ENCODE measurements around the gene ACAP3. TPM values are rescaled to one million over a fixed set of nuclear protein-coding genes. Genes with fewer than 3 reads are reported as not detected.

ACAP3 gene
- polyA plus RNA-seq, 2 donors: 47.7 to 120 TPM

DNA sequence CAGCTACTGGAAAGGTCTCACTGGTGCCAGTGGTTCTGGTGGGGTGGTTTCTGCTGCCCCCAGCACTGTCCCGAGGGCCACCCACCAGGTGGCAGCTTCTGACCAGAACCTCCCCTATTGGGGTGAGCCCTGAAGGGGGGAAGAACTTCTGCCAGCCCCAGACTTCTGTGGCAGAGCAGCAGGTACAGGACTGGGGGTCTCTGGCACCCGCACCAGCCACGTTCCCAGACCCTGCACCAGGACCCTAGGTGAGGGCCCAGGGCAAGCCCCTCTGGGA is 2.3 kb upstream of the ACAP3 start:
- H3K4me3 ChIP-seq (ENCODE audit: low read depth in 1 of 2, low read length in 2 of 2): peak overlapping the region; percentile 73 to 87
- WGBS, 2 donors: 60 to 72% methylated on average over 3 of the region's 3 CpGs
- no peaks in the 10 kb centered on the region for H3K9me3 ChIP-seq (ENCODE audit: control insufficient read depth in 2 of 2, insufficient read depth in 1 of 2, low read depth in 1 of 2, low read length in 1 of 2)
- peak overlapping the region; percentile 97 to 98 for H3K27ac ChIP-seq (ENCODE audit: low read depth in 2 of 2, low read length in 1 of 2)
- peaks cover 0 to 48% of the 10 kb centered on the region in 2 donors for H3K36me3 ChIP-seq (ENCODE audit: control insufficient read depth in 2 of 2, insufficient read depth in 2 of 2, low read length in 1 of 2)
- H3K4me1 ChIP-seq (ENCODE audit: control insufficient read depth in 2 of 2, insufficient read depth in 2 of 2, low read length in 1 of 2): peaks cover 21 to 42% of the 10 kb centered on the region in 2 donors
- no peaks in the 10 kb centered on the region for H3K27me3 ChIP-seq (ENCODE audit: control insufficient read depth in 1 of 2, insufficient read depth in 2 of 2, low read length in 2 of 2)

DNA sequence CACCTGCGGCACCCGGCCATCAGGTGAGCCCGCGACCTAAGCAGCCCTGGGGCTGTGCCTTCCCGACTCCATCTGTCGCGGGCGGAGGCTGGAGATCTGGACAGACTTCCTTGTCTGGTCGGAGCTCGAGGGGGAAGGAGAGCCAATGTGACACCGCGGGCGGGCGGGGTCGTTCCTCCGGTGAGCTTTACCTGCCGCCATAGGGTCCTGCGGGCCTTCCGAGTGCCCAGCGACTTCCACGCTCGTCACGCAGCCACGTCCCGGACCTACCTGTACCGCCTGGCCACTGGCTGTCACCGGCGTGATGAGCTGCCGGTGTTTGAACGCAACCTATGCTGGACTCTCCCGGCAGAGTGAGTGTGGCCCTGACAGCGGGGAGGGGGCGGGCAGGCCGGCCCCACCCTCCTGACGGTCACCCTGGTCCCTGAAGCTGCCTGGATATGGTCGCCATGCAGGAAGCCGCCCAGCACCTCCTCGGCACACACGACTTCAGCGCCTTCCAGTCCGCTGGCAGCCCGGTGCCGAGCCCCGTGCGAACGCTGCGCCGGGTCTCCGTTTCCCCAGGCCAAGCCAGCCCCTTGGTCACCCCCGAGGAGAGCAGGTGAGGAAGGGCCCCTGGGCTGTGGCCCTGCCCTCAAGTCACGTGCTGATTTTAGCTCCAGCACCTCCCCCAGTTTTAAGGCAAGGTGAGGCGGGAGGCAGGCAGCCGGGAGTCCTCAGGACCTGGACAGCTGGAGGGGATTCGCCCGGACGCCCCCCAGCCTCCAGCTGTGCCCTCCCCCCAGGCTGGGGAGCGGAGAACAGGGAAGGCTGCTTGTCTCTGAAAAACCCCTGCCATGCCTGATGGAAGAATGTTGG is 1.8 kb upstream of the ACAP3 start:
- Histone ChIP-seq H3K4me1 (ENCODE audit: control insufficient read depth in 2 of 2, insufficient read depth in 2 of 2, low read length in 1 of 2) (peaks cover 25 to 48% of the 10 kb centered on the region in 2 donors), H3K36me3 (ENCODE audit: control insufficient read depth in 2 of 2, insufficient read depth in 2 of 2, low read length in 1 of 2) (peaks cover 0 to 42% of the 10 kb centered on the region in 2 donors), H3K9me3 (ENCODE audit: control insufficient read depth in 2 of 2, insufficient read depth in 1 of 2, low read depth in 1 of 2, low read length in 1 of 2) (no peaks in the 10 kb centered on the region), H3K4me3 (ENCODE audit: low read depth in 1 of 2, low read length in 2 of 2) (peak overlapping the region; percentile 73 to 87), H3K27ac (ENCODE audit: low read depth in 2 of 2, low read length in 1 of 2) (peak overlapping the region; percentile 97 to 98), H3K27me3 (ENCODE audit: control insufficient read depth in 1 of 2, insufficient read depth in 2 of 2, low read length in 2 of 2) (no peaks in the 10 kb centered on the region)
- WGBS, 2 donors: 21 to 25% methylated on average over 55 to 57 of the region's 57 CpGs

DNA sequence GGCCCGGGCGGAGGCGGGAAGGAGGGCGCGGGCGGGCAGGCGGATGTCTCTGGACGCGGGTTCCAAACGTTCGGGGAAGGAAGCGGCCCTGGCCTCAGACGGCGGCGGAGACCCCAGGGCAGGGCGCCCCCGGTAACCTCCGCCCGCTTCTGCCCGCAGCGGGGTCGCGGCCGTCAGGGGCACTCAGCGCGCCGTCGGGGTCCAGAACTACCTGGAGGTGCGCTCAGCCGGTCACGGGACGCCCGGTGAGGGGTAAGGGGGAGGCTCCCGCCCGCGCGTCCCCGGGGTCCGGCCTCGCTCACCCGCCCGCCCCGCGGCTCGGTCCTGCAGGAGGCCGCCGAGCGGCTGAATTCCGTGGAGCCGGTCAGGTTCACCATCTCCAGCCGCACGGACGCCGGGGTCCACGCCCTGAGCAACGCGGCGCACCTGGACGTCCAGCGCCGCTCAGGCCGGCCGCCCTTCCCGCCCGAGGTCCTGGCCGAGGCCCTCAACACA is 1.1 kb upstream of the ACAP3 start:
- no peaks in the 10 kb centered on the region for H3K27me3 ChIP-seq (ENCODE audit: control insufficient read depth in 1 of 2, insufficient read depth in 2 of 2, low read length in 2 of 2)
- peaks cover 0 to 36% of the 10 kb centered on the region in 2 donors for H3K36me3 ChIP-seq (ENCODE audit: control insufficient read depth in 2 of 2, insufficient read depth in 2 of 2, low read length in 1 of 2)
- 0 to 1% methylated on average over 55 to 66 of the region's 66 CpGs for whole genome bisulfite sequencing, 2 donors
- H3K9me3 ChIP-seq (ENCODE audit: control insufficient read depth in 2 of 2, insufficient read depth in 1 of 2, low read depth in 1 of 2, low read length in 1 of 2): no peaks in the 10 kb centered on the region
- H3K27ac ChIP-seq (ENCODE audit: low read depth in 2 of 2, low read length in 1 of 2): peak overlapping the region; percentile 97 to 98
- peaks cover 31 to 54% of the 10 kb centered on the region in 2 donors for H3K4me1 ChIP-seq (ENCODE audit: control insufficient read depth in 2 of 2, insufficient read depth in 2 of 2, low read length in 1 of 2)
- peak overlapping the region; percentile 73 to 87 for H3K4me3 ChIP-seq (ENCODE audit: low read depth in 1 of 2, low read length in 2 of 2)

DNA sequence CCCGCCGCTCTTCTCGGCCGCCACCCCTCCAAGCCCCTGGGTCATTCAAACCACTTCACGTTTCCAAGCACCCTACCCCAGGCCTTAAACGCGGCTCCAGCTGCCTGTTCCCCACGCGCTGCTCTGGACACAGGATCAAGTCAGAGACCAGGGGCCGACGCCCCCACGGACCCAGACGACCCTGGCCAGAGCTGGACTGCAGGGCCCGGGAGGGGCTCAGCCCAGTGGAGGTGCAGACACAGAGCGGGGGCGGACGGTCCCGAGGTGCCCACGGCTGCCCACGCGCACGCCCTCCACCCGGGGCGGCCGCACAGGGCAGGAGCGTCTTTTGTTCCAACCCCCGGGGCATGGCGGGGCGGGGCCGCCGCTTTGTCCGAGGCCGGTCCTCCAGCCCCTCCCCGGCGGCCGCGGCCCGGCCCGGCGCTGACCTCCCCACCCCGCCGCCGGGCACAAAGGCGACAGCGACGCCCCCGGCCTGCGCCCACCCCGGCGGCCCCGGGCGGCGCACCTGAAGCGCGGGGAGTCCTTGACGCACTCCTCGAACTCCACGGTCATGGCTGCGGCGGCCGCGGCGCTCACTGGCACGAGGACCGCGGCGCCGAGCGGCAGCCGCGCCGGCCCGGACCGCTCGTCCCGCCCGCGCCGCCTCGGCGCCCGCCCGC is 338 bp downstream of the ACAP3 start:
- Histone ChIP-seq H3K36me3 (ENCODE audit: control insufficient read depth in 2 of 2, insufficient read depth in 2 of 2, low read length in 1 of 2) (peaks cover 0 to 24% of the 10 kb centered on the region in 2 donors), H3K27ac (ENCODE audit: low read depth in 2 of 2, low read length in 1 of 2) (peak overlapping the region; percentile 98), H3K27me3 (ENCODE audit: control insufficient read depth in 1 of 2, insufficient read depth in 2 of 2, low read length in 2 of 2) (no peaks in the 10 kb centered on the region), H3K9me3 (ENCODE audit: control insufficient read depth in 2 of 2, insufficient read depth in 1 of 2, low read depth in 1 of 2, low read length in 1 of 2) (no peaks in the 10 kb centered on the region), H3K4me1 (ENCODE audit: control insufficient read depth in 2 of 2, insufficient read depth in 2 of 2, low read length in 1 of 2) (peaks cover 31 to 65% of the 10 kb centered on the region in 2 donors), H3K4me3 (ENCODE audit: low read depth in 1 of 2, low read length in 2 of 2) (peak overlapping the region; percentile 69 to 77)
- WGBS, 2 donors: 1 to 2% methylated on average over 45 to 83 of the region's 83 CpGs

DNA sequence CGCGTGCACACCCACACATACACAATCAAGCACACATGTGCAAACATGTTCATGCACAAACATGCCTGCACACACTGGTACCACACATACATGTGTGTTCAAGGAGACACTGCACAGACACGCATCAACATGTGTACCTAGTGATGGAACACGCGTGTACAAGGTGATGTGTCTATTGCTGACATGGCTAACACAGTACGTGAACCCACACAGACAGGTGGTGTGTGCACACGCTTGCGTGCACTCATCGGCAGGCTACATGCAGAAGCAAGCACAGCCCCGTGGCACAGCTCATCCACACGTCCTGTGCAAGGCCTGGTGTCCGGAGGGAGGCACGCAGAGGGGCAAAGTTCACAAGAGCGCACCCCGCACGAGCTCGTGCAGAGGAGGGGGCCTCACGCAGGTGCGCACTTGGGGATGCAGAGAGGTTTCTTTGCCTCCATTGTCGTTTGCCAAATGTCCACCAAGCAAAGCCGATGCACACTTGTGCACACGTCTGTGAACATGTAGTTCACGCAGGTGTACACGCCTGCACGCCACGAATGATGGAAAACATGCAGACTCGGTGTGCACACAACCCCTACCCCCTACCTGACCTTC is 969 bp downstream of the ACAP3 start:
- H3K4me3 ChIP-seq (ENCODE audit: low read depth in 1 of 2, low read length in 2 of 2): peak overlapping the region; percentile 69 to 77
- H3K27me3 ChIP-seq (ENCODE audit: control insufficient read depth in 1 of 2, insufficient read depth in 2 of 2, low read length in 2 of 2): no peaks in the 10 kb centered on the region
- no peaks in the 10 kb centered on the region for H3K9me3 ChIP-seq (ENCODE audit: control insufficient read depth in 2 of 2, insufficient read depth in 1 of 2, low read depth in 1 of 2, low read length in 1 of 2)
- peaks cover 31 to 65% of the 10 kb centered on the region in 2 donors for H3K4me1 ChIP-seq (ENCODE audit: control insufficient read depth in 2 of 2, insufficient read depth in 2 of 2, low read length in 1 of 2)
- peaks cover 0 to 18% of the 10 kb centered on the region in 2 donors for H3K36me3 ChIP-seq (ENCODE audit: control insufficient read depth in 2 of 2, insufficient read depth in 2 of 2, low read length in 1 of 2)
- peak overlapping the region; percentile 98 for H3K27ac ChIP-seq (ENCODE audit: low read depth in 2 of 2, low read length in 1 of 2)
- 23 to 33% methylated on average over 27 of the region's 27 CpGs for WGBS, 2 donors

DNA sequence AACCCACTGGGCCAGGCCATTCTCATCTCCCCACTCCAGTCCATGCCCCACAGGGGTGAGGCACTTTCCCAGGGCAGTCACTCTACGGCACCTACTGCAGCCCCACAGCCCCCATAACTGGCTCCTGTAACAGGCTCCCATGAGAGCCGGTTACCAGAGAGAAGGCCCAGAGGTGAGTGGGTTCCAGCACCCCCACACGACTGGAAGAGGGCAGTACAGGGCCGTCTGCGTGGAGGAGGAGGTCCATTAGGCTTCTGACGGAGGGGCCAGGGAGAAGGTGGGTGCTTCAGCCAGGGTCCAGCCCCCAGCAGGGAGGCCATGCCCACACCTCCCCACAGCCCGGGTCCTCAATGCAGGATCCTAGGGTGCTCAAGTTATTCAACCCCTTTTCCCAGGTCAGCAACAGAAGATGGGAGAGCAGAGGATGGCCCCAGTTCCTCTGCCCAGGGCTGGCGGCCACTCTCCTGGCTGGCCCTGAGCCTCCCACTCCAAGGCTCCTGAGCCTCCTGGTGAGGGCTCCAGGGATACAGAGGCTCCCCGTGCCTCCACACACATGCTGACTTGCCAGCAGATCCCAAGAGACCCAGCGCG is 1.6 kb downstream of the ACAP3 start:
- Histone ChIP-seq H3K4me1 (ENCODE audit: control insufficient read depth in 2 of 2, insufficient read depth in 2 of 2, low read length in 1 of 2) (peaks cover 31 to 63% of the 10 kb centered on the region in 2 donors), H3K27me3 (ENCODE audit: control insufficient read depth in 1 of 2, insufficient read depth in 2 of 2, low read length in 2 of 2) (no peaks in the 10 kb centered on the region), H3K36me3 (ENCODE audit: control insufficient read depth in 2 of 2, insufficient read depth in 2 of 2, low read length in 1 of 2) (peaks cover 0 to 12% of the 10 kb centered on the region in 2 donors), H3K27ac (ENCODE audit: low read depth in 2 of 2, low read length in 1 of 2) (peak overlapping the region; percentile 86 to 98), H3K4me3 (ENCODE audit: low read depth in 1 of 2, low read length in 2 of 2) (peak overlapping the region; percentile 69 to 77), H3K9me3 (ENCODE audit: control insufficient read depth in 2 of 2, insufficient read depth in 1 of 2, low read depth in 1 of 2, low read length in 1 of 2) (no peaks in the 10 kb centered on the region)
- WGBS, 2 donors: 17 to 30% methylated on average over 11 of the region's 11 CpGs

DNA sequence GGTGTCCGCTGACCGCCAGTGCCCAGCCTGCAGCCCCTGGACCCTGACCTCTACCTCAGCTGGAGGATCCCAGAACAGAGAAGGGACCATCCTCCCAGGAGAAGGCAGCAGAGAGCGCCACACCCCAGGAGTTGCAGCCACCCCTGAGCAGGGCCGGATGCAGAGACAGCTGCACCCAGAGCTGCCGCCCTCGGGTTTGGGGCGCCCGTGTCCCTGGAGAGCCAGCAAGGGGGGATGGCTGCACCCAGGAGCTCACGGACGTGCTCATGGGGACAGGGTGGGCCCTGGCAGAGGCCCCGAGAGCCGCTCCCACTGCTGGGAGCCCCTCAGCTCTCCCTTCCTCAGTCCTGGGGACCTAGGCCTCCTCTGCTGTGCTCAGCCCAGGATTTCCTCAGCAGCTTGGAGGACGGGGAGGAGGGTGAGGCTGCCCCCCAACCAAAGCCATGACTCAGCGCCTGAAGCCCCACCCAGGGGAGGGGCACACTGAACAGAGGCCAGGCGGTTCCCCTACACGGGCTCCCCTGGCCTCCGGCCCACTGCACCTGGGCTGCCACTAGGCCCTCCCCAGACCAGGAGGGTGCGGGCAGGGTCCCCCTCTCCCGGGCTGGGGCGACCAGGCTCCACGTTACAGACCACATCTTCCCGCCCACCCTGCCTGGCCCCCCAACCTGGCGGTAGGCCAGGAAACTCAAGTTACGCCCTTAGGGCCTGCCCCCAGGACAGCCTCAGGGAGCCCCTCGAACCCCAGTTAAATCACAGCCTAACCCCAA is 2.2 kb downstream of the ACAP3 start:
- Histone ChIP-seq H3K27me3 (ENCODE audit: control insufficient read depth in 1 of 2, insufficient read depth in 2 of 2, low read length in 2 of 2) (no peaks in the 10 kb centered on the region), H3K9me3 (ENCODE audit: control insufficient read depth in 2 of 2, insufficient read depth in 1 of 2, low read depth in 1 of 2, low read length in 1 of 2) (no peaks in the 10 kb centered on the region), H3K4me3 (ENCODE audit: low read depth in 1 of 2, low read length in 2 of 2) (peak overlapping the region; percentile 69 to 77), H3K27ac (ENCODE audit: low read depth in 2 of 2, low read length in 1 of 2) (peak overlapping the region; percentile 86 to 98), H3K4me1 (ENCODE audit: control insufficient read depth in 2 of 2, insufficient read depth in 2 of 2, low read length in 1 of 2) (peaks cover 31 to 62% of the 10 kb centered on the region in 2 donors), H3K36me3 (ENCODE audit: control insufficient read depth in 2 of 2, insufficient read depth in 2 of 2, low read length in 1 of 2) (peaks cover 0 to 5% of the 10 kb centered on the region in 2 donors)
- 12 to 25% methylated on average over 23 to 25 of the region's 25 CpGs for WGBS, 2 donors

DNA sequence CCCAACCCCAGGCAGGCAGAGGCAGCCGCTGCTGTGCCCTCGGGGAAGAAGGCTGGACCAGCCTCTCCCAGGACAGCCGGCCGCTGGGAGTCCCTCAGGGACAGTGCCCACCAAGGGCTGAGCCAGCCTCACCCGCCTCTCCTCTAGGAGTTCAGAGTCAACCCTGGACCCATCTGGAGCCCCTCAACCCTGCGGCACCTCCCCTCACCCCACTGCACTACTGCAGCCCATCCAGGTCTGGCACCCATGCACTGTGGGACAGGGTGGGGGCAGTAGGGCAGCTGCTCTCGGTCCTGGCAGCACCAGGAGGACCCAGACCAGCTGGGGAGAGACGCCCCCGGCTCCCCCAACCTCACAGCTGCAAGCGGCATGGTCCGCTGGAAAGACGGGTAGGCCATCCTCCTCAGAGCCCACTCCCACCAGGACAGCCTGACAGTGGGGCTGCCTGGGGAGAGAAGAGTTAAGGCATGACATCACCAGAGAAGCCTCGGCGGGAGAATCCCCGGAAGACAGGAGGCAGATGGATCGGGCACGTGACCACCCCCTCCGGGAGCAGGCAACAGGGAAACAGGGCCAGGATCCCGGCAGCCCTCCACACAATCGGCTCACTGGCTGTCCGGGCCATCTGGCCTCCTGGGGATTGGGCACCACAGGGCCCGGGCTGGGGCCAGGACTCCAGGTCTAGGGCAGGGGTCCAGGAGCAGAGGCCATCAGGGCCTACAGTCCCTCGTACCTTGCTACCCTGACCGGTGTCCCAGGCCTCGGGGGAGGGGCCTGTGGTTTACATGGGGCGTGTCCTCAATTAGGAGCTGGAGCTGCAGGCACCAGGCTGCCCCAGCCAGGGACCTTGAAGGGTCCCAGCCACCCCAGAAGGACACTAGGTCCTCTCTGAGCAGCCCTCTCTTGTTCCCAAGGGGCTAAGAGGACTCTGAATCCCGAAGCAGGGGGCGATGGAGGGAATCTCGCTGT is 3.1 kb downstream of the ACAP3 start:
- Histone ChIP-seq H3K36me3 (ENCODE audit: control insufficient read depth in 2 of 2, insufficient read depth in 2 of 2, low read length in 1 of 2) (peaks cover 0 to 8% of the 10 kb centered on the region in 2 donors), H3K4me1 (ENCODE audit: control insufficient read depth in 2 of 2, insufficient read depth in 2 of 2, low read length in 1 of 2) (peaks cover 28 to 60% of the 10 kb centered on the region in 2 donors), H3K27ac (ENCODE audit: low read depth in 2 of 2, low read length in 1 of 2) (peak overlapping the region; percentile 86 to 98), H3K27me3 (ENCODE audit: control insufficient read depth in 1 of 2, insufficient read depth in 2 of 2, low read length in 2 of 2) (no peaks in the 10 kb centered on the region), H3K4me3 (ENCODE audit: low read depth in 1 of 2, low read length in 2 of 2) (peak overlapping the region; percentile 37 to 69), H3K9me3 (ENCODE audit: control insufficient read depth in 2 of 2, insufficient read depth in 1 of 2, low read depth in 1 of 2, low read length in 1 of 2) (no peaks in the 10 kb centered on the region)
- 18 to 41% methylated on average over 28 to 29 of the region's 29 CpGs for WGBS, 2 donors

Data from esophagus (tissue), 2 donors.